Keratinocyte (primary cell): ENCODE measurements around the gene RASGRF2. TPM values are rescaled to one million over a fixed set of nuclear protein-coding genes. Genes with fewer than 3 reads are reported as not detected.
A peak's percentile ranks its signal among the peaks of the same experiment; 100 is the strongest.

Experiments
- DNase-seq: peaks from one replicate; pipeline ENCODE4 v3.0.0-alpha.2; 2011; ENCODE audit warnings: low read depth, missing footprints, low spot score
- FAIRE-seq: peaks from 2 replicates; lab custom pipeline; 2011; peaks lifted over from hg19 to GRCh38; lab: Jason Lieb, UNC
- H2AFZ ChIP-seq: 2 replicates; pipeline ENCODE4 v1.6.0; 2012; ENCODE audit warnings: low read length, control low read depth, inconsistent platforms; ENCODE audit not compliant: control insufficient read depth
- H3K27ac ChIP-seq: 2 replicates; pipeline ENCODE4 v1.5.1; 2011; ENCODE audit warnings: low read length; ENCODE audit not compliant: control insufficient read depth, insufficient read depth
- H3K27me3 ChIP-seq: 3 replicates; pipeline ENCODE4 v1.6.0; 2011; ENCODE audit warnings: low read length; ENCODE audit not compliant: control insufficient read depth, insufficient read depth; ENCODE audit errors: extremely low read depth
- H3K36me3 ChIP-seq, 2 experiments: 2 replicates in 1 of 2; 3 replicates in 1 of 2; pipeline ENCODE4 v1.5.1; 2011; ENCODE audit warnings: low read length in 2 of 2, mild to moderate bottlenecking in 1 of 2; ENCODE audit not compliant: control insufficient read depth in 2 of 2, insufficient read depth in 2 of 2; ENCODE audit errors: extremely low read depth in 1 of 2
- H3K4me1 ChIP-seq: 3 replicates; pipeline ENCODE4 v1.5.1; 2011; ENCODE audit warnings: low read length; ENCODE audit not compliant: control insufficient read depth, insufficient read depth; ENCODE audit errors: extremely low read depth
- H3K4me2 ChIP-seq: 3 replicates; pipeline ENCODE4 v1.6.0; 2011; ENCODE audit warnings: low read depth, low read length; ENCODE audit not compliant: control insufficient read depth, insufficient read depth; ENCODE audit errors: extremely low read depth
- H3K4me3 ChIP-seq, 3 experiments: fragments of 200-600 bp in 1 of 3; sonication (generic) in 1 of 3; 2 replicates in 2 of 3; 3 replicates in 1 of 3; pipeline ENCODE4 v1.5.1; 2011 to 2016; ENCODE audit warnings: low read length in 3 of 3, mild to moderate bottlenecking in 3 of 3, control low read depth in 2 of 3, inconsistent platforms in 1 of 3, low read depth in 1 of 3, mixed read lengths in 1 of 3, mixed run types in 1 of 3, moderate library complexity in 1 of 3; ENCODE audit not compliant: control insufficient read depth in 2 of 3, insufficient read depth in 2 of 3; ENCODE audit errors: extremely low read depth in 1 of 3
- H3K79me2 ChIP-seq: 2 replicates; pipeline ENCODE4 v1.6.0; 2012; ENCODE audit warnings: low read length; ENCODE audit not compliant: control insufficient read depth, insufficient read depth
- H3K9ac ChIP-seq: 3 replicates; pipeline ENCODE4 v1.6.0; 2011; ENCODE audit warnings: low read length; ENCODE audit not compliant: control insufficient read depth, insufficient read depth; ENCODE audit errors: extremely low read depth
- H3K9me1 ChIP-seq: 3 replicates; pipeline ENCODE4 v1.6.0; 2011; ENCODE audit warnings: low read length; ENCODE audit not compliant: control insufficient read depth, insufficient read depth; ENCODE audit errors: extremely low read depth
- H3K9me3 ChIP-seq: 2 replicates; pipeline ENCODE4 v1.5.1; 2012; ENCODE audit warnings: low read depth, low read length; ENCODE audit not compliant: control insufficient read depth
- H4K20me1 ChIP-seq: 3 replicates; pipeline ENCODE4 v1.6.0; 2011; ENCODE audit warnings: low read length; ENCODE audit not compliant: control insufficient read depth, insufficient read depth; ENCODE audit errors: extremely low read depth
- CTCF ChIP-seq, 3 experiments: IDR thresholded peaks in 1 of 3; conservative IDR thresholded peaks in 1 of 3; optimal IDR thresholded peaks in 1 of 3; 2 replicates in 2 of 3; 3 replicates in 1 of 3; pipeline versions ENCODE3 to v1.5.1; 2011; ENCODE audit warnings: low read length in 3 of 3, mild to moderate bottlenecking in 3 of 3, moderate library complexity in 2 of 3, control low read depth in 1 of 3, inconsistent platforms in 1 of 3; ENCODE audit not compliant: insufficient read depth in 2 of 3; ENCODE audit errors: extremely low read depth in 1 of 3
- EZH2 ChIP-seq: IDR thresholded peaks from one replicate; pipeline ENCODE4 v1.6.1; 2012; ENCODE audit warnings: inconsistent platforms, mild to moderate bottlenecking, low read length, moderate library complexity
- dilution Hi-C: fragments of 300-500 bp; cut with MboI; formaldehyde crosslinking; loops from one replicate; pipeline ENCODE4 v1.7.0; 2020; ENCODE audit warnings: low sequenced_read_pairs; ENCODE audit not compliant: extremely low pct_ligation_motif_present
- polyA minus RNA-seq, 3 experiments: library from RNA; depleted of rRNA, polyadenylated mRNA; stranded (reverse); fragments of >200 nt; gene quantifications; 1 replicate in 1 of 3; 2 replicates in 1 of 3; 3 replicates in 1 of 3; pipeline ENCODE4 v1.2.3, GENCODE V29; 2011
- polyA plus RNA-seq, 5 experiments: library from polyadenylated mRNA; depleted of rRNA in 3 of 5; stranded (reverse) in 3 of 5; stranded (forward) in 1 of 5; unstranded in 1 of 5; fragments of >200 nt; gene quantifications; 1 replicate in 1 of 5; 2 replicates in 3 of 5; 3 replicates in 1 of 5; pipeline versions ENCODE4 v1.2.1 to v1.2.3, GENCODE V29; 2011 to 2012; ENCODE audit warnings: missing spikeins in 2 of 5, low read depth in 1 of 5, low replicate concordance in 1 of 5

The RASGRF2 gene, protein sequence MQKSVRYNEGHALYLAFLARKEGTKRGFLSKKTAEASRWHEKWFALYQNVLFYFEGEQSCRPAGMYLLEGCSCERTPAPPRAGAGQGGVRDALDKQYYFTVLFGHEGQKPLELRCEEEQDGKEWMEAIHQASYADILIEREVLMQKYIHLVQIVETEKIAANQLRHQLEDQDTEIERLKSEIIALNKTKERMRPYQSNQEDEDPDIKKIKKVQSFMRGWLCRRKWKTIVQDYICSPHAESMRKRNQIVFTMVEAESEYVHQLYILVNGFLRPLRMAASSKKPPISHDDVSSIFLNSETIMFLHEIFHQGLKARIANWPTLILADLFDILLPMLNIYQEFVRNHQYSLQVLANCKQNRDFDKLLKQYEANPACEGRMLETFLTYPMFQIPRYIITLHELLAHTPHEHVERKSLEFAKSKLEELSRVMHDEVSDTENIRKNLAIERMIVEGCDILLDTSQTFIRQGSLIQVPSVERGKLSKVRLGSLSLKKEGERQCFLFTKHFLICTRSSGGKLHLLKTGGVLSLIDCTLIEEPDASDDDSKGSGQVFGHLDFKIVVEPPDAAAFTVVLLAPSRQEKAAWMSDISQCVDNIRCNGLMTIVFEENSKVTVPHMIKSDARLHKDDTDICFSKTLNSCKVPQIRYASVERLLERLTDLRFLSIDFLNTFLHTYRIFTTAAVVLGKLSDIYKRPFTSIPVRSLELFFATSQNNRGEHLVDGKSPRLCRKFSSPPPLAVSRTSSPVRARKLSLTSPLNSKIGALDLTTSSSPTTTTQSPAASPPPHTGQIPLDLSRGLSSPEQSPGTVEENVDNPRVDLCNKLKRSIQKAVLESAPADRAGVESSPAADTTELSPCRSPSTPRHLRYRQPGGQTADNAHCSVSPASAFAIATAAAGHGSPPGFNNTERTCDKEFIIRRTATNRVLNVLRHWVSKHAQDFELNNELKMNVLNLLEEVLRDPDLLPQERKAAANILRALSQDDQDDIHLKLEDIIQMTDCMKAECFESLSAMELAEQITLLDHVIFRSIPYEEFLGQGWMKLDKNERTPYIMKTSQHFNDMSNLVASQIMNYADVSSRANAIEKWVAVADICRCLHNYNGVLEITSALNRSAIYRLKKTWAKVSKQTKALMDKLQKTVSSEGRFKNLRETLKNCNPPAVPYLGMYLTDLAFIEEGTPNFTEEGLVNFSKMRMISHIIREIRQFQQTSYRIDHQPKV (N-terminal part only)
- polyA plus RNA-seq (0.03 to 0.07 TPM (median 0.05 TPM) in 3 replicates), polyA minus RNA-seq (0.73 TPM in 1 of 3 replicates, not detected in the others)
- polyA plus RNA-seq (2011; ENCODE audit: low read depth) = not detected
- polyA plus RNA-seq (2011; cell fraction: cytosol; rRNA removed) = 0.03 and 0.07 TPM in 2 replicates
- 0.10 and 0.11 TPM in 2 replicates for polyA plus RNA-seq (2011; cell fraction: nucleus; rRNA removed)
- 0.08 and 0.11 TPM in 2 replicates for polyA plus RNA-seq (2012; ENCODE audit: low replicate concordance)
- polyA minus RNA-seq (2011; cell fraction: cytosol; rRNA and poly(A)+ RNA removed) = not detected
- 0.32 TPM in 1 of 2 replicates, not detected in the other for polyA minus RNA-seq (2011; cell fraction: nucleus; rRNA and poly(A)+ RNA removed)

DNA sequence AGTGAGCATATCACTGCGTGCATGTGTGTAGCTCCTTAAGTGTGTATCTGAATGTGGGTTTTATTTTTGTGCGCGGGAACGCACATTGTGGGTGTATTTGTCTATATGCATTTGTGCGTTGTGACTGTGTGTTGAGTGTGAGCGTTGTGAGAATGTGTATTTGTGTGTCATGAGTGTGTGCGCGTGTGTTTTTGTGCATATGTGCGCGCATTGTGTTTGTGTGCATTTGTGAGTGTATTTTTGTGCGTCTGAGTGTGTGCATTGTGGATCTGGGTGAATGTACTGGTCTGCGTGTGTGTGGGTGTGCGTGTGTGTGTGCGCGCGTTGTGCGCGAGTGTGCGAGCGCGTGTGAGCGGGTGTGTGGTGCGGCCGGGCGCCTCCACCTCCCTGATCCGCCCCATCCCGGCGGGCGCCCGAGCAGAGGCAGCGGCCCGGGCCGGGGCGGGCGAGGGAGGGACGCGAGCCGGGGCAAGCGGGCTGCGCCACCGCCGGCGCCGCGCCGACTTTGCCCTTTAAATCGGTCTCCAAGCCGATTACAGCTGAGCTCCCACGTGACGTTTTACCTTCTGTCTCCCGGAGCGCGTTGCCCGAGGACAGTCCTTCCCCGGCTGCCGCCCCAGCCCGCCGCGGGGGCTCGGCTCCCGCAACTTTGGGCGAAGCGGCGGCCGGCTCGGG lies at the start of gene RASGRF2:
Gene RASGRF2 (plus strand): TSS at position 596 of the 675 bp plus-strand sequence. CDS start 376 bp downstream, outside the sequence.
- Histone ChIP-seq H3K79me2 (no peaks in the 10 kb centered on the region), H3K27me3 (peaks cover 56% of the 10 kb centered on the region), H3K9ac (no peak within 1 kb of the TSS), H2AFZ (peak within 1 kb of the TSS; percentile 21), H3K4me2 (peak within 1 kb of the TSS; percentile 57), H3K36me3 (no peaks in the 10 kb centered on the region), H3K4me3 (peak within 1 kb of the TSS; percentile 10 to 19 (median 11)), H3K4me1 (no peaks in the 10 kb centered on the region), H3K9me1 (no peaks in the 10 kb centered on the region), H3K27ac (no peak within 1 kb of the TSS), H3K9me3 (no peaks in the 10 kb centered on the region), H4K20me1 (no peaks in the 10 kb centered on the region)
- TF ChIP-seq CTCF (optimal IDR thresholded peaks at IDR 0.05 in 1 of 3, IDR thresholded peaks at IDR 0.05 in 1 of 3, conservative IDR thresholded peaks at IDR 0.05 in 1 of 3; ENCODE audit: extremely low read depth in 1 of 3, insufficient read depth in 2 of 3, low read length in 3 of 3) (no peak), EZH2 (peak; percentile 91)
- DNase-seq (no peak), FAIRE-seq (no peak)
- dilution Hi-C loops = no loop called here

DNA sequence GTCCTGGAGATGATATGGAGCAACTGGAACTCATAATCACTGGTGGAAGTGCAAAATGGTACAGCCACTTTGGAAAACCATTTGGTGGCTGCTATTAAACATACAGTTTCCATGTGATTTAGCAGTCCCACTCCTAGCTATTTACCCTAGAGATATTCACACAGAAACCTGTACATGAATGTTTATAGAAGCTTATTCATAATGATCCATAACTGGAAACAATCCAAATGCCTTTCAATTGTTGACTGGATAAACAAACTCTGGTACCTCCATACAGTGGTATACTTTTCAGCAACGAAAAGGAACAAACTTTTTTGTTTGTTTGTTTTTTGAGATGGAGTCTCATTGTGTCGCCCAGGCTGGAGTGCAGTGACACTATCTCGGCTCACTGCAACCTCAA lies 47.7 kb upstream of the RASGRF2 start:
- TF ChIP-seq EZH2 (no peak), CTCF (optimal IDR thresholded peaks at IDR 0.05 in 1 of 3, IDR thresholded peaks at IDR 0.05 in 1 of 3, conservative IDR thresholded peaks at IDR 0.05 in 1 of 3; ENCODE audit: extremely low read depth in 1 of 3, insufficient read depth in 2 of 3, low read length in 3 of 3) (no peak)
- Histone ChIP-seq H4K20me1 (no peaks in the 10 kb centered on the region), H3K4me1 (no peaks in the 10 kb centered on the region), H3K27me3 (no peaks in the 10 kb centered on the region), H3K79me2 (no peaks in the 10 kb centered on the region), H3K27ac (no peak overlapping the region), H3K4me2 (no peak overlapping the region), H3K9ac (no peak overlapping the region), H3K9me1 (no peaks in the 10 kb centered on the region), H3K9me3 (no peaks in the 10 kb centered on the region), H3K4me3 (no peak overlapping the region), H2AFZ (no peak overlapping the region), H3K36me3 (no peaks in the 10 kb centered on the region)
- dilution Hi-C loops = no loop called here
- FAIRE-seq (no peak), DNase-seq (no peak)
